Smooth muscle cell (in vitro differentiated cells): ENCODE data around the gene IL2RA. TPM values are rescaled to one million over a fixed set of nuclear protein-coding genes. Genes with fewer than 3 reads are reported as not detected.

Experiments used
- DNase-seq: peaks from one replicate; lab custom pipeline; 2025; ENCODE audit not compliant: unreplicated experiment; lab: John Stamatoyannopoulos, UW
- H2AFZ ChIP-seq: fragments of 200-600 bp; sonication (generic); 2 replicates; pipeline ENCODE4 v1.6.0; 2016; ENCODE audit warnings: antibody characterized with exemption, low read depth, mild to moderate bottlenecking
- H3F3A ChIP-seq: fragments of 200-600 bp; sonication (generic); 2 replicates; pipeline ENCODE4 v1.6.0; 2017; ENCODE audit warnings: antibody characterized with exemption, low read depth
- H3K27ac ChIP-seq: fragments of 200-600 bp; sonication (generic); 2 replicates; pipeline ENCODE4 v1.5.1; 2016; ENCODE audit warnings: low read depth, mild to moderate bottlenecking
- H3K27me3 ChIP-seq: fragments of 200-600 bp; sonication (generic); 2 replicates; pipeline ENCODE4 v1.6.1; 2016; ENCODE audit warnings: low read depth, mild to moderate bottlenecking
- H3K36me3 ChIP-seq: fragments of 200-600 bp; sonication (generic); 2 replicates; pipeline ENCODE4 v1.5.1; 2016; ENCODE audit warnings: low read depth
- H3K4me1 ChIP-seq: fragments of 200-600 bp; sonication (generic); 2 replicates; pipeline ENCODE4 v1.5.1; 2016; ENCODE audit warnings: low read depth
- H3K4me2 ChIP-seq: fragments of 200-600 bp; sonication (generic); 2 replicates; pipeline ENCODE4 v1.6.0; 2016; ENCODE audit warnings: mild to moderate bottlenecking
- H3K4me3 ChIP-seq: fragments of 200-600 bp; sonication (generic); 2 replicates; pipeline ENCODE4 v1.5.1; 2016; ENCODE audit warnings: mild to moderate bottlenecking
- H3K79me2 ChIP-seq: fragments of 200-600 bp; sonication (generic); 2 replicates; pipeline ENCODE4 v1.6.0; 2016; ENCODE audit warnings: low read depth, mild to moderate bottlenecking
- H3K9ac ChIP-seq: fragments of 200-600 bp; sonication (generic); 2 replicates; pipeline ENCODE4 v1.6.0; 2016; ENCODE audit warnings: low read depth
- H3K9me3 ChIP-seq: fragments of 200-600 bp; sonication (generic); replicated peaks from 2 replicates; pipeline ENCODE4 v1.5.1; 2016; ENCODE audit warnings: low read depth
- H4K20me1 ChIP-seq: fragments of 200-600 bp; sonication (generic); 2 replicates; pipeline ENCODE4 v1.6.0; 2016; ENCODE audit warnings: low read depth
- CTCF ChIP-seq: fragments of 200-600 bp; sonication (generic); IDR thresholded peaks from 2 replicates; pipeline ENCODE4 v1.5.1; 2017; ENCODE audit warnings: borderline replicate concordance, mild to moderate bottlenecking, antibody characterized with exemption; ENCODE audit not compliant: insufficient read depth, poor library complexity, severe bottlenecking
- WGBS: methylation state at CpG from one replicate; pipeline ENCODE4 v1.1.7; 2016; ENCODE audit warnings: low lambda C conversion rate; 5-methylcytosine and 5-hydroxymethylcytosine counted together
- polyA plus RNA-seq: library from polyadenylated mRNA; unstranded; fragments of >200 nt; fragmentation: Nextera tagmentation; extraction: Ambion mirVana; gene quantifications from 2 replicates; pipeline ENCODE4 v1.2.1, GENCODE V29; 2016
- total RNA-seq: library from RNA; depleted of rRNA; stranded (reverse); fragments of >200 nt; gene quantifications from 2 replicates; pipeline ENCODE4 v1.2.3, GENCODE V29; 2014

The IL2RA gene
- total and polyA plus RNA-seq, 2 experiments from 2014 or later, result not detected

GRCh38 chr10:6083523-6084475 lies 21.6 kb upstream of the IL2RA start:
- Histone ChIP-seq H3K4me2 (peak overlapping the region; percentile 61), H3K9ac (no peak overlapping the region), H2AFZ (peak overlapping the region; percentile 70), H4K20me1 (no peaks in the 10 kb centered on the region), H3K27ac (no peak overlapping the region), H3K9me3 (no peaks in the 10 kb centered on the region), H3K27me3 (no peaks in the 10 kb centered on the region), H3K4me1 (peaks cover 8% of the 10 kb centered on the region), H3K79me2 (no peaks in the 10 kb centered on the region), H3F3A (no peaks in the 10 kb centered on the region), H3K4me3 (no peak overlapping the region), H3K36me3 (no peaks in the 10 kb centered on the region)
- 37% methylated on average over 17 of the region's 17 CpGs for WGBS
- DNase-seq, result no peak
- no peak for TF ChIP-seq CTCF

DNA sequence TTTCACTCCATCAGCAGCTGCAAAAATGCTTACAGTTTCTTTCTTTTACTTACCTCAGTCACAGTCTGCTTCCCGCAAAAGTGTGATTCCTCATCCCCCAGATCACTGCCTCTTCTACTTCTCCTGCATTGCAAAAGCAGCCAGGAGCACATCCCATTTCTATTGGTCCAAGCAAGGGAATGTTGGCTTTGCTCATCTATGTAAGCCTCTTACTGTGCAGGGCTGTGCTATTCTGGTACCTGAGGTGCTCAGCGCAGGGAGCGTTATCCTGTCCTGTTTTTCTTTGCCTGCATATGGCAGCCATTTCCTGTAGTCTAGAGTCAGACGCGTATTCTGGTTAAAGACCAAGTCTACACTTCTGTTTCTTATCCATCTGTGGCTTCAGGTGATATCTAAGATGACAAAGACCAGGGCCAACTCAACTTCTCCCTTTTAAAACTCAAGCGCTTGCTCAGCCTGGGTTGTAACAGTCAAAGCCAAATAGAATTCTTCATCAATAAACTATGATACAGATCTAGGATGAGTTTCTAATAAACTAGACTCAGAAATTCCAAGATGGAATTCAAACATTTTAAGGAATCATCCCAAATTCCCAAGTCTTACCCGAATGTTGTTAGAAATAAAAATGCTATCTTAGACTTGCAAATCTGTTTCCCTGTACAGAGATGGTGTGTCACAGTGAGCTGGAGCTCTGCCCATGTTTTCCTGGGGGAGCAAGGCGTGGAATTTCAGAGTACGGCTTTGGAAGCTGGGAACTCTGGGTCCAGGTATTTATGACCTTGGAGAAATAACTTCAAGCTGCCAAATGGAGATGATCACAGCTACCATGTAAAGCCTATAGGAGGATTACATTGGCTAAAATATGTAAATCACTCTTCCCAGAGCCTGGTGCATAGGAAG lies 20.6 kb upstream of the IL2RA start:
- Histone ChIP-seq H3K9me3 (no peaks in the 10 kb centered on the region), H3F3A (no peaks in the 10 kb centered on the region), H3K79me2 (no peaks in the 10 kb centered on the region), H2AFZ (peak overlapping the region; percentile 70), H3K27ac (no peak overlapping the region), H3K27me3 (no peaks in the 10 kb centered on the region), H3K9ac (no peak overlapping the region), H3K4me1 (peaks cover 8% of the 10 kb centered on the region), H3K36me3 (no peaks in the 10 kb centered on the region), H4K20me1 (no peaks in the 10 kb centered on the region), H3K4me3 (no peak overlapping the region), H3K4me2 (peak overlapping the region; percentile 61)
- WGBS, result 82% methylated on average over 9 of the region's 9 CpGs
- no peak for DNase-seq
- TF ChIP-seq CTCF, result no peak

DNA sequence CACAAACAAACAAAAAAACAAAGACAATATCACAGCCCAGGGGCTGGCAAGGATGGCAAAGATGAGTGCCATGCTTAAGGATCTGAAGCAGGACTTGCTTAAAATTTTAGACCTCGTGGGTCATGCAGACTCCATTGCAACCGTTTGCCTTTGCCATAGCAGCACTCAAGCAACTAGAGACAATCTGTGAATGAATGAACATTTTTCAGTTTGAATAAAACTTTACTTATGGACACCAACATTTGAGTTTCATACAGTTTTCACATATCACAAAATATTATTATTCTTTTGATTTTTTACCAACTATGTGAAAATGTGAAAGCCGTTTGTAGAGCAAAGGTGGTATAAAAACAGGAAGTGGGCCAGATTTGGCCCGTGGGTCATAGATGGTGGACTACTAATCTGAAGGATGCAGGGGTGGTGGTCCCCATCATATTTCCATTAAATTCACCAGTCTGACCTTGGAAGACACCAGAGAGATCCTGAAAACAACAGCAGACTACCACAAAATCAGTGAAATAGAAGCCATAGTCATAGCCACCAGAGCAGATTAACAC lies 18.3 kb upstream of the IL2RA start:
- WGBS, result 89% methylated on average over 4 of the region's 4 CpGs
- no peaks in the 10 kb centered on the region for H3K9me3 ChIP-seq
- no peaks in the 10 kb centered on the region for H3F3A ChIP-seq
- H3K27ac ChIP-seq, result no peak overlapping the region
- TF ChIP-seq CTCF, result no peak
- H2AFZ ChIP-seq, result no peak overlapping the region
- H3K36me3 ChIP-seq, result no peaks in the 10 kb centered on the region
- no peaks in the 10 kb centered on the region for H4K20me1 ChIP-seq
- no peaks in the 10 kb centered on the region for H3K79me2 ChIP-seq
- peaks cover 8% of the 10 kb centered on the region for H3K4me1 ChIP-seq
- no peak overlapping the region for H3K4me2 ChIP-seq
- no peak for DNase-seq
- peaks cover 3% of the 10 kb centered on the region for H3K27me3 ChIP-seq
- H3K9ac ChIP-seq, result no peak overlapping the region
- H3K4me3 ChIP-seq, result no peak overlapping the region
